ENCODE measurements around the gene DNTTIP2. TPM values are rescaled to one million over a fixed set of nuclear protein-coding genes. Genes with fewer than 3 reads are reported as not detected.

The DNTTIP2 gene
- total RNA-seq, 1 donor from 2014 or later = 61.8 TPM

GRCh38 chr1:93827128-93827527 is 51.9 kb downstream of the DNTTIP2 start:
- H3K27ac Mint-ChIP-seq (ENCODE audit: unreplicated experiment) = no peak overlapping the region
- peaks cover 37% of the 10 kb centered on the region for H3K36me3 Mint-ChIP-seq (ENCODE audit: low read depth, unreplicated experiment)
- H3K4me1 Mint-ChIP-seq (ENCODE audit: unreplicated experiment) = peaks cover 16% of the 10 kb centered on the region
- no peak for DNase-seq (ENCODE audit: low spot score)
- TF ChIP-seq CTCF (IDR thresholded peaks at IDR 0.05; ENCODE audit: unreplicated experiment) = no peak
- peaks cover 12% of the 10 kb centered on the region for H3K27me3 Mint-ChIP-seq (ENCODE audit: unreplicated experiment)
- no peak overlapping the region for H3K4me3 Mint-ChIP-seq (ENCODE audit: unreplicated experiment)
- H3K9me3 Mint-ChIP-seq (ENCODE audit: unreplicated experiment) = peaks cover 9% of the 10 kb centered on the region

DNA sequence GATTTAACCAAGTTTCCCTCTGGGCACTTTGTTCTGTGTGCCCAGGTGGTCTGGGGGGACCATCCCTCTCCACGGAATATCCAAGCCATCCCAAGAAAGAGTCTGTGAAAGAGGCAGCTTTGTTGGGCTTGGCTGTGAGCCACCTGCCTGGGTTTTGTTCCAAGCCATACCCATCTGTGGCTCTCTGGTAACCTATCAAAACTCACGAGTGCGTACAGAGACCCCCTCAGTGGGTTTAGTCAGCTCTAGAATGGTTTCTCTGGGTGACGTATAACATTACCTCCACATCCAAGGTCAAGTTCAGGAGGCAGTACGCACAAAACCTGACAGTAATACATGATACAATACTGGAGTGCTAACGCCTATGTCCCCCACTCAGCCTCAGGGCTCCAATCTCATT is 54.2 kb downstream of the DNTTIP2 start:
- Mint-ChIP-seq H3K27ac (ENCODE audit: unreplicated experiment) (no peak overlapping the region), H3K4me1 (ENCODE audit: unreplicated experiment) (peaks cover 17% of the 10 kb centered on the region), H3K27me3 (ENCODE audit: unreplicated experiment) (peaks cover 10% of the 10 kb centered on the region), H3K36me3 (ENCODE audit: low read depth, unreplicated experiment) (peaks cover 23% of the 10 kb centered on the region), H3K9me3 (ENCODE audit: unreplicated experiment) (no peaks in the 10 kb centered on the region), H3K4me3 (ENCODE audit: unreplicated experiment) (peak overlapping the region; percentile 4)
- TF ChIP-seq CTCF (IDR thresholded peaks at IDR 0.05; ENCODE audit: unreplicated experiment) = no peak
- no peak for DNase-seq (ENCODE audit: low spot score)

DNA sequence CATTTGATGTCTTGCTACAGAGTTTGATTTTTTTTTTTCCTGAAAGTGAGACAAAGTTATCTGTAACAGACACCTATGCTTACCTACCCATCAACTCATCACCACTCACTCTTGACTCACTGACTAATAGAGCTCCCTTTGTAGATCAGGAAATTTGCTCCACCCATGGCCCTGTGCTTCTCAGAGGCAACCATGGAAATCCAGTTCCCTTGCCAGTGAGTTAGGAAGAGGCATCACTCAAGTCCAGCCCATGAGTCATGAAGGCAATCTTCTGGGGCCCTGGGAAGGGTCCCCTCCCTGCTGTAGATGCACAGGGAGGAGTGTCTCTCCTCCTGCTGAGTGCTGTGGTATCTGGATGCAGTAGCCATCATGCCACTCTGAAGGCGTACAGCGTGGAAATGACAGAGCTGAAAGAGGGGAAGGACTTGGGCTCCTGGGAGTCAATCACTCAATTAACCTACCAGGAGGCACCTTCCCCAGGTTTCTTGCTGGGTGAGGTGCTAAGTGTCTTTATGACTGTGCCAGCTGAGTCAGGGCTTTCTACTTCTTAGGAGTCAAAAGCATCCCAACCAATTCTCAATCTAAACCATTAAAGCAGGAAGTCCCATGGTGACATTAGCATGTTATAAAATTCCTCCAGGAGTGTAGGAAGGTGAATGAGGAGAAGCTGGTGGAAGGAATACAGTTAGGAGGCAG is 56.1 kb downstream of the DNTTIP2 start:
- no peak for TF ChIP-seq CTCF (IDR thresholded peaks at IDR 0.05; ENCODE audit: unreplicated experiment)
- no peak overlapping the region for H3K4me3 Mint-ChIP-seq (ENCODE audit: unreplicated experiment)
- peaks cover 9% of the 10 kb centered on the region for H3K27me3 Mint-ChIP-seq (ENCODE audit: unreplicated experiment)
- H3K9me3 Mint-ChIP-seq (ENCODE audit: unreplicated experiment) = no peaks in the 10 kb centered on the region
- H3K27ac Mint-ChIP-seq (ENCODE audit: unreplicated experiment) = no peak overlapping the region
- DNase-seq (ENCODE audit: low spot score) = no peak
- peaks cover 23% of the 10 kb centered on the region for H3K36me3 Mint-ChIP-seq (ENCODE audit: low read depth, unreplicated experiment)
- peaks cover 26% of the 10 kb centered on the region for H3K4me1 Mint-ChIP-seq (ENCODE audit: unreplicated experiment)

- Mint-ChIP-seq H3K36me3 (ENCODE audit: low read depth, unreplicated experiment) (peaks cover 15% of the 10 kb centered on the region), H3K27ac (ENCODE audit: unreplicated experiment) (peak overlapping the region; percentile 37)
Observed at GRCh38 chr1:93821423-93822144, 57.4 kb downstream of the DNTTIP2 start.

More at GRCh38 chr1:93821423-93822144, 57.4 kb downstream of the DNTTIP2 start:
- H3K27me3 Mint-ChIP-seq (ENCODE audit: unreplicated experiment) = peaks cover 9% of the 10 kb centered on the region
- no peaks in the 10 kb centered on the region for H3K9me3 Mint-ChIP-seq (ENCODE audit: unreplicated experiment)
- peaks cover 38% of the 10 kb centered on the region for H3K4me1 Mint-ChIP-seq (ENCODE audit: unreplicated experiment)
- TF ChIP-seq CTCF (IDR thresholded peaks at IDR 0.05; ENCODE audit: unreplicated experiment) = no peak
- peak overlapping the region; percentile 34 for H3K4me3 Mint-ChIP-seq (ENCODE audit: unreplicated experiment)
- DNase-seq (ENCODE audit: low spot score) = no peak

Measured in endothelial cell (in vitro differentiated cells).